K562 (cell line): ENCODE results near the gene COX6A1. TPM values are rescaled to one million over a fixed set of nuclear protein-coding genes. Genes with fewer than 3 reads are reported as not detected.

ENCODE experiments used
- ATF6 ChIP-seq: sonication (generic); formaldehyde crosslinking; IDR thresholded peaks from 2 replicates; pipeline ENCODE4 v1.4.0; 2020; ENCODE audit warnings: mild to moderate bottlenecking, missing genetic modification reagents
- CHCHD3 ChIP-seq: fragments of 250-450 bp; sonication (Bioruptor Pico); IDR thresholded peaks from 2 replicates; pipeline ENCODE4 v2.1.2; 2022; ENCODE audit warnings: mild to moderate bottlenecking
- DNMT1 ChIP-seq: fragments of 450-650 bp; IDR thresholded peaks from 2 replicates; pipeline ENCODE4 v1.6.1; 2016; ENCODE audit warnings: antibody characterized with exemption, mild to moderate bottlenecking
- ERF ChIP-seq: fragments of 450-650 bp; formaldehyde crosslinking; IDR thresholded peaks from 2 replicates; pipeline ENCODE4 v1.4.0; 2020; ENCODE audit warnings: mild to moderate bottlenecking, mixed read lengths
- HDAC8 ChIP-seq: fragments of 450-650 bp; IDR thresholded peaks from 2 replicates; pipeline ENCODE4 v1.6.1; 2016; ENCODE audit warnings: mild to moderate bottlenecking, missing genetic modification characterization, moderate library complexity, missing compliant biosample characterization
- HES1 ChIP-seq: fragments of 450-650 bp; IDR thresholded peaks from 2 replicates; pipeline ENCODE4 v1.6.1; 2016; ENCODE audit warnings: low read depth, mild to moderate bottlenecking, moderate library complexity
- PATZ1 ChIP-seq: fragments of 250-450 bp; sonication (Bioruptor Pico); IDR thresholded peaks from 2 replicates; pipeline ENCODE4 v1.5.0; 2020; ENCODE audit warnings: mild to moderate bottlenecking, borderline replicate concordance
- PPARD ChIP-seq: fragments of 250-450 bp; sonication (Bioruptor Pico); IDR thresholded peaks from 2 replicates; pipeline ENCODE4 v1.8.0; 2022; ENCODE audit warnings: inconsistent platforms, mild to moderate bottlenecking, moderate library complexity
- RAD51 ChIP-seq: fragments of 450-650 bp; IDR thresholded peaks from 2 replicates; pipeline ENCODE4 v1.7.1; 2016; ENCODE audit warnings: low read depth, mild to moderate bottlenecking, borderline replicate concordance
- RBM14 ChIP-seq: fragments of 200-400 bp; formaldehyde crosslinking; IDR thresholded peaks from 2 replicates; pipeline ENCODE4 v1.6.1; 2018; ENCODE audit warnings: low read depth, mild to moderate bottlenecking, low read length, moderate library complexity, borderline replicate concordance; ENCODE audit not compliant: insufficient read depth
- RFX1 ChIP-seq: fragments of 450-650 bp; IDR thresholded peaks from 2 replicates; pipeline ENCODE4 v1.6.1; 2016; ENCODE audit warnings: mild to moderate bottlenecking, moderate library complexity
- SETDB1 ChIP-seq: IDR thresholded peaks from one replicate; pipeline ENCODE4 v1.6.1; 2012; ENCODE audit warnings: low read length, control low read depth, inconsistent platforms
- SP2 ChIP-seq: IDR thresholded peaks from 2 replicates; pipeline ENCODE4 v1.6.1; 2011; ENCODE audit warnings: mild to moderate bottlenecking, low read depth, low read length, moderate library complexity; ENCODE audit not compliant: poor library complexity, severe bottlenecking; ENCODE audit errors: extremely low read depth
- ZBTB49 ChIP-seq: sonication (generic); formaldehyde crosslinking; IDR thresholded peaks from 2 replicates; pipeline ENCODE4 v1.8.0; 2022; ENCODE audit warnings: missing genetic modification reagents, mild to moderate bottlenecking, borderline replicate concordance
- ZNF445 ChIP-seq: fragments of 250-450 bp; sonication (Bioruptor Pico); IDR thresholded peaks from 2 replicates; pipeline ENCODE4 v1.4.0; 2020; ENCODE audit warnings: low read depth, mild to moderate bottlenecking, moderate library complexity
- polyA plus RNA-seq, 8 experiments: library from polyadenylated mRNA; depleted of rRNA in 4 of 8; stranded (reverse) in 5 of 8; unstranded in 3 of 8; fragments of >200 nt; fragmentation: Nextera tagmentation in 2 of 8; fragmentation: Illumina TruSeq in 1 of 8; extraction: Ambion mirVana in 2 of 8; extraction: Trizol in 1 of 8; gene quantifications; 2 replicates each; pipeline versions ENCODE4 v1.2.1 to v1.2.3, GENCODE V29; 2011 to 2014; ENCODE audit warnings: inconsistent platforms in 1 of 8, missing spikeins in 1 of 8
- total RNA-seq, 7 experiments: library from RNA; depleted of rRNA in 6 of 7; stranded (reverse); fragments of >200 nt in 6 of 7; fragmentation: Illumina TruSeq in 2 of 7; extraction: Trizol in 2 of 7; gene quantifications; 2 replicates each; pipeline versions ENCODE4 v1.2.1 to v1.2.3, GENCODE V29; 2011 to 2021; ENCODE audit warnings: low replicate concordance in 1 of 7
- TF ChIP-seq, protein P1 (sequence below): fragments of 150-350 bp; IDR thresholded peaks from 2 replicates; pipeline ENCODE4 v1.6.1; 2014; ENCODE audit warnings: low read depth, mild to moderate bottlenecking, low read length, borderline replicate concordance

Gene COX6A1
- total and polyA plus RNA-seq, 9 of the 15 experiments (the other 6 are each of a cell fraction or from before 2014, with no cell fraction given): 414 to 4,142 (median 931) TPM

- TF ChIP-seq PATZ1 (CRISPR knock-in tag) (no peak), HDAC8 (tag) (no peak), ZNF445 (CRISPR knock-in tag) (no peak), RAD51 (no peak), ATF6 (CRISPR knock-in tag) (peak; percentile 38; the same call in 1 of the 2 replicates), ERF (peak; percentile 82; the same call in 1 of the 2 replicates), DNMT1 (no peak), RFX1 (no peak), HES1 (no peak), ZBTB49 (CRISPR knock-in tag) (0 out of 2 replicates have a peak, but pooled peaks have one; percentile 43), RBM14 (no peak), SP2 (no peak), SETDB1 (no peak), PPARD (CRISPR knock-in tag) (no peak), CHCHD3 (CRISPR knock-in tag) (no peak; the same call in 1 of the 2 replicates)
- TF ChIP-seq, protein P1, sequence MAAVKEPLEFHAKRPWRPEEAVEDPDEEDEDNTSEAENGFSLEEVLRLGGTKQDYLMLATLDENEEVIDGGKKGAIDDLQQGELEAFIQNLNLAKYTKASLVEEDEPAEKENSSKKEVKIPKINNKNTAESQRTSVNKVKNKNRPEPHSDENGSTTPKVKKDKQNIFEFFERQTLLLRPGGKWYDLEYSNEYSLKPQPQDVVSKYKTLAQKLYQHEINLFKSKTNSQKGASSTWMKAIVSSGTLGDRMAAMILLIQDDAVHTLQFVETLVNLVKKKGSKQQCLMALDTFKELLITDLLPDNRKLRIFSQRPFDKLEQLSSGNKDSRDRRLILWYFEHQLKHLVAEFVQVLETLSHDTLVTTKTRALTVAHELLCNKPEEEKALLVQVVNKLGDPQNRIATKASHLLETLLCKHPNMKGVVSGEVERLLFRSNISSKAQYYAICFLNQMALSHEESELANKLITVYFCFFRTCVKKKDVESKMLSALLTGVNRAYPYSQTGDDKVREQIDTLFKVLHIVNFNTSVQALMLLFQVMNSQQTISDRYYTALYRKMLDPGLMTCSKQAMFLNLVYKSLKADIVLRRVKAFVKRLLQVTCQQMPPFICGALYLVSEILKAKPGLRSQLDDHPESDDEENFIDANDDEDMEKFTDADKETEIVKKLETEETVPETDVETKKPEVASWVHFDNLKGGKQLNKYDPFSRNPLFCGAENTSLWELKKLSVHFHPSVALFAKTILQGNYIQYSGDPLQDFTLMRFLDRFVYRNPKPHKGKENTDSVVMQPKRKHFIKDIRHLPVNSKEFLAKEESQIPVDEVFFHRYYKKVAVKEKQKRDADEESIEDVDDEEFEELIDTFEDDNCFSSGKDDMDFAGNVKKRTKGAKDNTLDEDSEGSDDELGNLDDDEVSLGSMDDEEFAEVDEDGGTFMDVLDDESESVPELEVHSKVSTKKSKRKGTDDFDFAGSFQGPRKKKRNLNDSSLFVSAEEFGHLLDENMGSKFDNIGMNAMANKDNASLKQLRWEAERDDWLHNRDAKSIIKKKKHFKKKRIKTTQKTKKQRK: no peak
Observed at GRCh38 chr12:120469450-120470149, 31.7 kb downstream of the COX6A1 start, which contains the start of gene SRSF9 (continued).
